GM04504 (cell line): ENCODE measurements around the gene PANK1.

Experiments
- DNase-seq: peaks from one replicate; pipeline ENCODE4 v3.0.0-alpha.2; 2012; ENCODE audit warnings: low read depth

Gene PANK1

GRCh38 chr10:89615824-89616223 is 29.2 kb downstream of the PANK1 start:
- DNase-seq, result no peak

GRCh38 chr10:89615112-89615511 is 29.9 kb downstream of the PANK1 start:
- DNase-seq, result no peak

GRCh38 chr10:89613582-89613981 is 31.5 kb downstream of the PANK1 start:
- no peak for DNase-seq

GRCh38 chr10:89611282-89611681 is 33.8 kb downstream of the PANK1 start:
- no peak for DNase-seq

GRCh38 chr10:89609833-89610346 is 35.2 kb downstream of the PANK1 start:
- no peak for DNase-seq

GRCh38 chr10:89604200-89604599 is 40.8 kb downstream of the PANK1 start:
- DNase-seq, result no peak

- no peak for DNase-seq
Observed at GRCh38 chr10:89602919-89603318, 42.1 kb downstream of the PANK1 start.

GRCh38 chr10:89601728-89602361 is 43.2 kb downstream of the PANK1 start:
- no peak for DNase-seq

GRCh38 chr10:89600041-89600440 is 45.0 kb downstream of the PANK1 start:
- no peak for DNase-seq

- DNase-seq, result no peak
Observed at GRCh38 chr10:89593043-89593442, 52.0 kb downstream of the PANK1 start.

- no peak for DNase-seq
Observed at GRCh38 chr10:89592539-89592938, 52.5 kb downstream of the PANK1 start.

GRCh38 chr10:89591796-89592271 is 53.2 kb downstream of the PANK1 start:
- no peak for DNase-seq

- DNase-seq, result no peak
Observed at GRCh38 chr10:89591111-89591795, 53.8 kb downstream of the PANK1 start.

GRCh38 chr10:89590326-89590725 is 54.7 kb downstream of the PANK1 start:
- no peak for DNase-seq

GRCh38 chr10:89589101-89589720 is 55.8 kb downstream of the PANK1 start:
- DNase-seq, result no peak

- DNase-seq, result no peak
Observed at GRCh38 chr10:89588671-89589070, 56.4 kb downstream of the PANK1 start.

- no peak for DNase-seq
Observed at GRCh38 chr10:89582022-89582421, 63.0 kb downstream of the PANK1 start.

- DNase-seq, result no peak
Observed at GRCh38 chr10:89580243-89580642, 64.8 kb downstream of the PANK1 start.

GRCh38 chr10:89576696-89577095 is 68.3 kb downstream of the PANK1 start:
- DNase-seq, result no peak

GRCh38 chr10:89576022-89576421 is 69.0 kb downstream of the PANK1 start:
- no peak for DNase-seq

GRCh38 chr10:89575031-89575430 is 70.0 kb downstream of the PANK1 start:
- DNase-seq, result no peak

GRCh38 chr10:89574368-89574767 is 70.7 kb downstream of the PANK1 start:
- no peak for DNase-seq

GRCh38 chr10:89567576-89568245 is 77.3 kb downstream of the PANK1 start:
- no peak for DNase-seq
